ENCODE measurements around the gene BOC. TPM values are rescaled to one million over a fixed set of nuclear protein-coding genes. Genes with fewer than 3 reads are reported as not detected.

BOC gene
- total RNA-seq, 1 experiment from 2014 or later, result 0.73 TPM

GRCh38 chr3:113271189-113271588, 59.8 kb downstream of the BOC start:
- ChIA-PET POLR2A (no interaction called here), CTCF (no interaction called here)
- no peak overlapping the region for H3K27ac Mint-ChIP-seq (ENCODE audit: unreplicated experiment)

GRCh38 chr3:113271594-113272384, 60.4 kb downstream of the BOC start:
- BruUV-seq (replicated peaks), result no TSS peak
- H3K27me3 ChIP-seq (replicated peaks; ENCODE audit: control insufficient read depth, insufficient read depth, low read length), result no peaks in the 10 kb centered on the region
- Mint-ChIP-seq H3K27ac (ENCODE audit: unreplicated experiment) (no peak overlapping the region), H3K36me3 (ENCODE audit: insufficient read depth, unreplicated experiment) (no peaks in the 10 kb centered on the region), H3K27me3 (ENCODE audit: insufficient read depth, unreplicated experiment) (peaks cover 9% of the 10 kb centered on the region), H3K9me3 (ENCODE audit: unreplicated experiment) (no peaks in the 10 kb centered on the region), H3K4me1 (ENCODE audit: low read depth, unreplicated experiment) (no peaks in the 10 kb centered on the region), H3K4me3 (ENCODE audit: unreplicated experiment) (no peak overlapping the region)
- TF ChIP-seq CTCF (IDR thresholded peaks at IDR 0.05; ENCODE audit: insufficient read depth in 1 of 2, low read depth in 1 of 2, low read length in 1 of 2, severe bottlenecking in 1 of 2, unreplicated experiment in 1 of 2), result no peak
- no peaks in the 10 kb centered on the region for H3K36me3 ChIP-seq (ENCODE audit: control insufficient read depth, insufficient read depth, low read length)
- no peak for DNase-seq
- no peak overlapping the region for H3K4me3 ChIP-seq (ENCODE audit: low read depth, low read length)
- no peaks in the 10 kb centered on the region for H3K9me3 ChIP-seq
- ChIA-PET POLR2A (no interaction called here), CTCF (interaction anchor here (0.6 kb wide), 1 partner anchor 16 kb away, joined by 5 read pairs; no protein-coding TSS in a partner anchor)
- intact Hi-C loops (cut with micrococcal nuclease; ENCODE audit: unreplicated experiment), result no loop called here
- no peaks in the 10 kb centered on the region for H3K4me1 ChIP-seq

More at GRCh38 chr3:113271189-113271588, 59.8 kb downstream of the BOC start:
- no peak for TF ChIP-seq CTCF (IDR thresholded peaks at IDR 0.05; ENCODE audit: insufficient read depth in 1 of 2, low read depth in 1 of 2, low read length in 1 of 2, severe bottlenecking in 1 of 2, unreplicated experiment in 1 of 2)
- no peak for DNase-seq
- intact Hi-C loops (cut with micrococcal nuclease; ENCODE audit: unreplicated experiment), result no loop called here
- Histone ChIP-seq H3K36me3 (ENCODE audit: control insufficient read depth, insufficient read depth, low read length) (no peaks in the 10 kb centered on the region), H3K9me3 (no peaks in the 10 kb centered on the region), H3K27me3 (replicated peaks; ENCODE audit: control insufficient read depth, insufficient read depth, low read length) (no peaks in the 10 kb centered on the region), H3K4me3 (ENCODE audit: low read depth, low read length) (no peak overlapping the region), H3K4me1 (no peaks in the 10 kb centered on the region)
- H3K36me3 Mint-ChIP-seq (ENCODE audit: insufficient read depth, unreplicated experiment), result no peaks in the 10 kb centered on the region
- H3K4me3 Mint-ChIP-seq (ENCODE audit: unreplicated experiment), result no peak overlapping the region
- peaks cover 9% of the 10 kb centered on the region for H3K27me3 Mint-ChIP-seq (ENCODE audit: insufficient read depth, unreplicated experiment)
- H3K4me1 Mint-ChIP-seq (ENCODE audit: low read depth, unreplicated experiment), result no peaks in the 10 kb centered on the region
- BruUV-seq (replicated peaks), result no TSS peak
- no peaks in the 10 kb centered on the region for H3K9me3 Mint-ChIP-seq (ENCODE audit: unreplicated experiment)

GRCh38 chr3:113272385-113272779, 61.0 kb downstream of the BOC start:
- no peak for TF ChIP-seq CTCF (IDR thresholded peaks at IDR 0.05; ENCODE audit: insufficient read depth in 1 of 2, low read depth in 1 of 2, low read length in 1 of 2, severe bottlenecking in 1 of 2, unreplicated experiment in 1 of 2)
- no peaks in the 10 kb centered on the region for H3K9me3 Mint-ChIP-seq (ENCODE audit: unreplicated experiment)
- H3K4me3 Mint-ChIP-seq (ENCODE audit: unreplicated experiment), result no peak overlapping the region
- no peak overlapping the region for H3K27ac Mint-ChIP-seq (ENCODE audit: unreplicated experiment)
- ChIA-PET POLR2A (no interaction called here), CTCF (no interaction called here)
- H3K4me1 ChIP-seq, result no peaks in the 10 kb centered on the region
- H3K4me3 ChIP-seq (ENCODE audit: low read depth, low read length), result no peak overlapping the region
- no peak for DNase-seq
- H3K36me3 ChIP-seq (ENCODE audit: control insufficient read depth, insufficient read depth, low read length), result no peaks in the 10 kb centered on the region
- intact Hi-C loops (cut with micrococcal nuclease; ENCODE audit: unreplicated experiment), result no loop called here
- H3K36me3 Mint-ChIP-seq (ENCODE audit: insufficient read depth, unreplicated experiment), result no peaks in the 10 kb centered on the region
- BruUV-seq (replicated peaks), result no TSS peak
- no peaks in the 10 kb centered on the region for H3K27me3 ChIP-seq (replicated peaks; ENCODE audit: control insufficient read depth, insufficient read depth, low read length)
- H3K9me3 ChIP-seq, result no peaks in the 10 kb centered on the region
- peaks cover 9% of the 10 kb centered on the region for H3K27me3 Mint-ChIP-seq (ENCODE audit: insufficient read depth, unreplicated experiment)
- no peaks in the 10 kb centered on the region for H3K4me1 Mint-ChIP-seq (ENCODE audit: low read depth, unreplicated experiment)
